ENCODE results near the gene TM6SF1.
"Not testable (repeated sequence)": the region's sequence is repeated elsewhere in the genome, so short reads cannot be mapped to it uniquely, and the experiment has no call there.

Gene TM6SF1

GRCh38 chr15:83087576-83087975 is 19.9 kb upstream of the TM6SF1 start:
- Histone ChIP-seq H3K4me1 (ENCODE audit: low read length) (no peaks in the 10 kb centered on the region), H3K4me3 (ENCODE audit: low read length) (no peak overlapping the region), H3K4me2 (ENCODE audit: low read depth, low read length) (no peak overlapping the region), H3K36me3 (replicated peaks; ENCODE audit: insufficient read depth, low read length) (no peaks in the 10 kb centered on the region), H3K9me2 (replicated peaks; ENCODE audit: insufficient read depth, low read length) (no peaks in the 10 kb centered on the region), H3F3A (ENCODE audit: insufficient read depth, low read length) (no peaks in the 10 kb centered on the region), H3K9ac (ENCODE audit: low read length) (no peak overlapping the region), H3K79me2 (ENCODE audit: low read length) (no peaks in the 10 kb centered on the region), H3K9me3 (replicated peaks; ENCODE audit: insufficient read depth, low read length) (no peaks in the 10 kb centered on the region), H3K27me3 (replicated peaks; ENCODE audit: insufficient read depth, low read length) (no peaks in the 10 kb centered on the region), H4K20me1 (ENCODE audit: insufficient read depth, low read length) (no peaks in the 10 kb centered on the region), H3K27ac (ENCODE audit: low read length) (no peak overlapping the region), H2AFZ (ENCODE audit: low read length) (no peak overlapping the region)
- no peak for DNase-seq
- TF ChIP-seq EZH2 (optimal IDR thresholded peaks at IDR 0.05; ENCODE audit: low read depth, low read length) = no peak
- no peak for TF ChIP-seq EZH2phosphoT487 (IDR thresholded peaks at IDR 0.05; ENCODE audit: low read length)
- TF ChIP-seq CTCF (IDR thresholded peaks at IDR 0.05; ENCODE audit: low read length) = no peak

GRCh38 chr15:83088876-83089275 is 18.6 kb upstream of the TM6SF1 start:
- Histone ChIP-seq H3K9ac (ENCODE audit: low read length) (no peak overlapping the region), H3F3A (ENCODE audit: insufficient read depth, low read length) (no peaks in the 10 kb centered on the region), H3K9me2 (replicated peaks; ENCODE audit: insufficient read depth, low read length) (no peaks in the 10 kb centered on the region), H3K79me2 (ENCODE audit: low read length) (no peaks in the 10 kb centered on the region), H3K9me3 (replicated peaks; ENCODE audit: insufficient read depth, low read length) (no peaks in the 10 kb centered on the region), H3K36me3 (replicated peaks; ENCODE audit: insufficient read depth, low read length) (no peaks in the 10 kb centered on the region), H3K27me3 (replicated peaks; ENCODE audit: insufficient read depth, low read length) (no peaks in the 10 kb centered on the region), H3K4me1 (ENCODE audit: low read length) (no peaks in the 10 kb centered on the region), H3K27ac (ENCODE audit: low read length) (no peak overlapping the region), H4K20me1 (ENCODE audit: insufficient read depth, low read length) (no peaks in the 10 kb centered on the region), H2AFZ (ENCODE audit: low read length) (no peak overlapping the region), H3K4me3 (ENCODE audit: low read length) (no peak overlapping the region), H3K4me2 (ENCODE audit: low read depth, low read length) (no peak overlapping the region)
- no peak for TF ChIP-seq CTCF (IDR thresholded peaks at IDR 0.05; ENCODE audit: low read length)
- TF ChIP-seq EZH2 (optimal IDR thresholded peaks at IDR 0.05; ENCODE audit: low read depth, low read length) = no peak
- TF ChIP-seq EZH2phosphoT487 (IDR thresholded peaks at IDR 0.05; ENCODE audit: low read length) = no peak
- DNase-seq = no peak

- H3K27ac ChIP-seq (ENCODE audit: low read length) = no peak overlapping the region
- H2AFZ ChIP-seq (ENCODE audit: low read length) = no peak overlapping the region
- H4K20me1 ChIP-seq (ENCODE audit: insufficient read depth, low read length) = no peaks in the 10 kb centered on the region
- no peaks in the 10 kb centered on the region for H3K79me2 ChIP-seq (ENCODE audit: low read length)
- no peak overlapping the region for H3K4me3 ChIP-seq (ENCODE audit: low read length)
- DNase-seq = no peak
- TF ChIP-seq EZH2phosphoT487 (IDR thresholded peaks at IDR 0.05; ENCODE audit: low read length) = no peak
- TF ChIP-seq CTCF (IDR thresholded peaks at IDR 0.05; ENCODE audit: low read length) = no peak
- TF ChIP-seq EZH2 (optimal IDR thresholded peaks at IDR 0.05; ENCODE audit: low read depth, low read length) = no peak
- no peaks in the 10 kb centered on the region for H3K36me3 ChIP-seq (replicated peaks; ENCODE audit: insufficient read depth, low read length)
- no peaks in the 10 kb centered on the region for H3K9me3 ChIP-seq (replicated peaks; ENCODE audit: insufficient read depth, low read length)
- no peaks in the 10 kb centered on the region for H3F3A ChIP-seq (ENCODE audit: insufficient read depth, low read length)
- H3K4me2 ChIP-seq (ENCODE audit: low read depth, low read length) = no peak overlapping the region
- no peaks in the 10 kb centered on the region for H3K4me1 ChIP-seq (ENCODE audit: low read length)
- H3K9ac ChIP-seq (ENCODE audit: low read length) = no peak overlapping the region
- no peaks in the 10 kb centered on the region for H3K27me3 ChIP-seq (replicated peaks; ENCODE audit: insufficient read depth, low read length)
- H3K9me2 ChIP-seq (replicated peaks; ENCODE audit: insufficient read depth, low read length) = no peaks in the 10 kb centered on the region
Observed at GRCh38 chr15:83090465-83090864, 17.0 kb upstream of the TM6SF1 start.

GRCh38 chr15:83091965-83092308 is 15.5 kb upstream of the TM6SF1 start:
- not testable (repeated sequence) for H3K36me3 ChIP-seq (replicated peaks; ENCODE audit: insufficient read depth, low read length); H3K27me3 ChIP-seq (replicated peaks; ENCODE audit: insufficient read depth, low read length); H3K79me2 ChIP-seq (ENCODE audit: low read length); DNase-seq; H3K9me2 ChIP-seq (replicated peaks; ENCODE audit: insufficient read depth, low read length); H2AFZ ChIP-seq (ENCODE audit: low read length); H3K9ac ChIP-seq (ENCODE audit: low read length); H3K4me3 ChIP-seq (ENCODE audit: low read length); H3K9me3 ChIP-seq (replicated peaks; ENCODE audit: insufficient read depth, low read length); H3K4me1 ChIP-seq (ENCODE audit: low read length); H3F3A ChIP-seq (ENCODE audit: insufficient read depth, low read length); H3K4me2 ChIP-seq (ENCODE audit: low read depth, low read length); H3K27ac ChIP-seq (ENCODE audit: low read length); H4K20me1 ChIP-seq (ENCODE audit: insufficient read depth, low read length)
